HepG2 (cell line): ENCODE results near the gene DNPH1. TPM values are rescaled to one million over a fixed set of nuclear protein-coding genes. Genes with fewer than 3 reads are reported as not detected.

ENCODE experiments used
- ARID2 ChIP-seq: sonication (generic); formaldehyde crosslinking; IDR thresholded peaks from 2 replicates; pipeline ENCODE4 v1.8.1; 2022; ENCODE audit warnings: mild to moderate bottlenecking, missing genetic modification reagents, borderline replicate concordance
- HES4 ChIP-seq: sonication (generic); formaldehyde crosslinking; IDR thresholded peaks from 2 replicates; pipeline ENCODE4 v1.9.0; 2021; ENCODE audit warnings: mild to moderate bottlenecking, missing genetic modification reagents, borderline replicate concordance
- HMGA1 ChIP-seq: sonication (generic); formaldehyde crosslinking; conservative IDR thresholded peaks from 2 replicates; pipeline ENCODE4 v1.4.0; 2020; ENCODE audit warnings: missing genetic modification reagents
- JUNB ChIP-seq: sonication (generic); formaldehyde crosslinking; IDR thresholded peaks from 2 replicates; pipeline ENCODE4 v1.8.0; 2022; ENCODE audit warnings: missing genetic modification reagents, mild to moderate bottlenecking, borderline replicate concordance
- JUND ChIP-seq: sonication (generic); formaldehyde crosslinking; IDR thresholded peaks from 2 replicates; pipeline ENCODE4 v1.8.0; 2022; ENCODE audit warnings: mild to moderate bottlenecking, missing genetic modification reagents
- KLF12 ChIP-seq: sonication (generic); formaldehyde crosslinking; IDR thresholded peaks from 2 replicates; pipeline ENCODE4 v1.4.0; 2020; ENCODE audit warnings: missing genetic modification reagents, borderline replicate concordance
- NFKB2 ChIP-seq: sonication (generic); formaldehyde crosslinking; IDR thresholded peaks from 2 replicates; pipeline ENCODE4 v1.4.0; 2020; ENCODE audit warnings: missing genetic modification reagents, borderline replicate concordance
- NR2C2 ChIP-seq: sonication (generic); formaldehyde crosslinking; IDR thresholded peaks from 2 replicates; pipeline ENCODE4 v1.4.0; 2020; ENCODE audit warnings: missing genetic modification reagents, mild to moderate bottlenecking, moderate library complexity, borderline replicate concordance
- PAWR ChIP-seq: sonication (generic); formaldehyde crosslinking; IDR thresholded peaks from 2 replicates; pipeline ENCODE4 v1.4.0; 2020; ENCODE audit warnings: missing genetic modification reagents, mild to moderate bottlenecking, borderline replicate concordance
- SIN3A ChIP-seq: IDR thresholded peaks from 2 replicates; pipeline ENCODE4 v1.6.1; 2011; ENCODE audit warnings: low read depth, mild to moderate bottlenecking, control low read depth, low read length, borderline replicate concordance
- SNAI1 ChIP-seq: sonication (generic); formaldehyde crosslinking; IDR thresholded peaks from 2 replicates; pipeline ENCODE4 v1.5.0; 2020; ENCODE audit warnings: mild to moderate bottlenecking, missing genetic modification reagents, borderline replicate concordance
- TBX3 ChIP-seq: fragments of 450-650 bp; IDR thresholded peaks from 2 replicates; pipeline ENCODE4 v1.6.1; 2017; ENCODE audit warnings: antibody characterized with exemption, mild to moderate bottlenecking, inconsistent platforms, borderline replicate concordance
- YEATS2 ChIP-seq: sonication (generic); formaldehyde crosslinking; IDR thresholded peaks from 2 replicates; pipeline ENCODE4 v1.4.0; 2020; ENCODE audit warnings: missing genetic modification reagents, borderline replicate concordance
- YEATS4 ChIP-seq: sonication (generic); formaldehyde crosslinking; IDR thresholded peaks from 2 replicates; pipeline ENCODE4 v1.4.0; 2020; ENCODE audit warnings: missing genetic modification reagents, borderline replicate concordance
- ZBTB38 ChIP-seq: sonication (generic); formaldehyde crosslinking; IDR thresholded peaks from 2 replicates; pipeline ENCODE4 v1.5.1; 2020; ENCODE audit warnings: mild to moderate bottlenecking, missing genetic modification reagents
- ZBTB7B ChIP-seq: sonication (generic); formaldehyde crosslinking; IDR thresholded peaks from 2 replicates; pipeline ENCODE4 v1.4.0; 2020; ENCODE audit warnings: missing genetic modification reagents
- ZKSCAN8 ChIP-seq: IDR thresholded peaks from 2 replicates; pipeline ENCODE4 v1.6.1; 2016; ENCODE audit warnings: borderline replicate concordance, missing genetic modification reagents, missing compliant biosample characterization
- ZMYM4 ChIP-seq: sonication (generic); formaldehyde crosslinking; IDR thresholded peaks from 2 replicates; pipeline ENCODE4 v1.8.1; 2023; ENCODE audit warnings: mild to moderate bottlenecking, missing genetic modification reagents
- ZNF224 ChIP-seq: sonication (generic); formaldehyde crosslinking; IDR thresholded peaks from 2 replicates; pipeline ENCODE4 v1.5.0; 2020; ENCODE audit warnings: mild to moderate bottlenecking, missing genetic modification reagents
- ZNF292 ChIP-seq: sonication (generic); formaldehyde crosslinking; IDR thresholded peaks from 2 replicates; pipeline ENCODE4 v1.8.1; 2022; ENCODE audit warnings: mild to moderate bottlenecking, low read depth, missing genetic modification reagents, borderline replicate concordance
- ZNF317 ChIP-seq: sonication (generic); formaldehyde crosslinking; IDR thresholded peaks from 2 replicates; pipeline ENCODE4 v1.5.0; 2020; ENCODE audit warnings: mild to moderate bottlenecking, missing genetic modification reagents
- ZNF563 ChIP-seq: sonication (generic); formaldehyde crosslinking; IDR thresholded peaks from 2 replicates; pipeline ENCODE4 v1.8.0; 2022; ENCODE audit warnings: mild to moderate bottlenecking, moderate library complexity, missing genetic modification reagents
- ZNF569 ChIP-seq: sonication (generic); formaldehyde crosslinking; IDR thresholded peaks from 2 replicates; pipeline ENCODE4 v1.5.0; 2020; ENCODE audit warnings: mild to moderate bottlenecking, missing genetic modification reagents, moderate library complexity, borderline replicate concordance
- ZNF678 ChIP-seq: sonication (generic); formaldehyde crosslinking; IDR thresholded peaks from 2 replicates; pipeline ENCODE4 v1.4.0; 2020; ENCODE audit warnings: mild to moderate bottlenecking, missing genetic modification reagents
- polyA plus RNA-seq, 8 experiments: library from polyadenylated mRNA; depleted of rRNA in 3 of 8; stranded (reverse) in 7 of 8; unstranded in 1 of 8; fragments of >200 nt; fragmentation: Illumina TruSeq in 4 of 8; extraction: Trizol in 4 of 8; gene quantifications; 2 replicates each; pipeline versions ENCODE4 v1.2.1 to v1.2.3, GENCODE V29; 2011 to 2016; ENCODE audit warnings: low read depth in 4 of 8, missing spikeins in 1 of 8, mixed read lengths in 1 of 8; ENCODE audit not compliant: insufficient read depth in 1 of 8
- total RNA-seq, 5 experiments: library from RNA; depleted of rRNA; stranded (reverse); fragments of >200 nt; fragmentation: Illumina TruSeq; extraction: Trizol; gene quantifications; 2 replicates each; pipeline ENCODE4 v1.2.3, GENCODE V29; 2016; ENCODE audit warnings: low read depth in 1 of 5
- TF ChIP-seq, protein P1 (sequence below): sonication (generic); formaldehyde crosslinking; IDR thresholded peaks from 2 replicates; pipeline ENCODE4 v1.5.0; 2020; ENCODE audit warnings: mild to moderate bottlenecking, missing genetic modification reagents
- TF ChIP-seq, protein P2 (sequence below): IDR thresholded peaks from 2 replicates; pipeline ENCODE4 v1.6.1; 2012; ENCODE audit warnings: inconsistent platforms
- TF ChIP-seq, protein P3 (sequence below): sonication (generic); formaldehyde crosslinking; IDR thresholded peaks from 2 replicates; pipeline ENCODE4 v1.4.0; 2020; ENCODE audit warnings: missing genetic modification reagents

DNPH1 gene
- total and polyA plus RNA-seq, 2 of the 13 experiments (the other 11 are each of a cell fraction or from before 2014, with no cell fraction given) = 56.5 to 75.1 TPM

DNA sequence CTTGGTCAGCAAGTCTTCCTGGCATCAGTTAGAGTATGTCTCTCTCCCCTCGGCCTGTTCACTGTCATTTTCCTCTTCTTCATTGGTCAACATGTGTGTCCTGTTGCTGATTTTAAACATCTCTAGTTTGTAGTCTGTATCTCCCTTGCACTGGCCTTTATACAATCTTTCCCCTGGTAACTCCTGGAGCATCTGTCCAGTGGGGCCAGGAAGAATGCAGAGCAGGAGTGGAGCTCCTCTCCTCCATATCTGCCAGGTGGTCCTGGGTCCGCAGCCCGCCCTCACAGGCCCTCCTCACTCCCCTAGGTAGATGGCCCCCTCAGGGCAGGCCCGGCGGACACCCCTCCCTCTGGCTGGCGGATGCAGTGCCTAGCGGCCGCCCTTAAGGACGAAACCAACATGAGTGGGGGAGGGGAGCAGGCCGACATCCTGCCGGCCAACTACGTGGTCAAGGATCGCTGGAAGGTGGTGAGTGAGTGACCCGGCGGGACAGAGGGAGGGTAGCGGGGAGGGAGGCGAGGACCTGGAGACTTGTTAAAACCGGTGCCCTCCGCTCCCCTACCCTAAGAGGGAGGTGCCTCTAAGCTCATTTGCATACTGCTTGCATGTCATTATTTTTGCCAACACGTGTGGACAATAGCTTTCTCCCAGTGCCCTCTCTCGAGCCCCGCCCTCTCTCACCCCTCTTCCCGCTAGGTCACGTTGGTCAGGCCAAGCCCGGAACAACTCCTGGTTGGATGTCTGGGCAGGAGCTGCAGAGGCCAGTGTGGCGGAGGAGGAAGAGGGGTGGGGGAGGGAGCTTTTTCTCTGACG lies 17.2 kb upstream of the DNPH1 start (continued):
- peak; percentile 21; the same call in 1 of the 2 replicates for TF ChIP-seq ZNF292 (CRISPR knock-in tag)
- TF ChIP-seq ZNF678 = no peak
- no peak for TF ChIP-seq ZNF569
- no peak for TF ChIP-seq YEATS2 (CRISPR knock-in tag)
- TF ChIP-seq ZNF224 = 0 out of 2 replicates have a peak, but pooled peaks have one; percentile 8
- TF ChIP-seq NR2C2 (CRISPR knock-in tag) = no peak
- TF ChIP-seq NFKB2 (CRISPR knock-in tag) = peak; percentile 17; the same call in 1 of the 2 replicates
- peak; percentile 50; the same call in 1 of the 2 replicates for TF ChIP-seq HES4
- TF ChIP-seq SIN3A = 0 out of 2 replicates have a peak, but pooled peaks have one; percentile 43
- no peak for TF ChIP-seq JUNB (CRISPR knock-in tag)
- TF ChIP-seq YEATS4 = no peak
- TF ChIP-seq JUND = no peak
- 0 out of 2 replicates have a peak, but pooled peaks have one; percentile 32 for TF ChIP-seq ZBTB7B (CRISPR knock-in tag)
- no peak for TF ChIP-seq SNAI1 (CRISPR knock-in tag)
- TF ChIP-seq, protein P1, sequence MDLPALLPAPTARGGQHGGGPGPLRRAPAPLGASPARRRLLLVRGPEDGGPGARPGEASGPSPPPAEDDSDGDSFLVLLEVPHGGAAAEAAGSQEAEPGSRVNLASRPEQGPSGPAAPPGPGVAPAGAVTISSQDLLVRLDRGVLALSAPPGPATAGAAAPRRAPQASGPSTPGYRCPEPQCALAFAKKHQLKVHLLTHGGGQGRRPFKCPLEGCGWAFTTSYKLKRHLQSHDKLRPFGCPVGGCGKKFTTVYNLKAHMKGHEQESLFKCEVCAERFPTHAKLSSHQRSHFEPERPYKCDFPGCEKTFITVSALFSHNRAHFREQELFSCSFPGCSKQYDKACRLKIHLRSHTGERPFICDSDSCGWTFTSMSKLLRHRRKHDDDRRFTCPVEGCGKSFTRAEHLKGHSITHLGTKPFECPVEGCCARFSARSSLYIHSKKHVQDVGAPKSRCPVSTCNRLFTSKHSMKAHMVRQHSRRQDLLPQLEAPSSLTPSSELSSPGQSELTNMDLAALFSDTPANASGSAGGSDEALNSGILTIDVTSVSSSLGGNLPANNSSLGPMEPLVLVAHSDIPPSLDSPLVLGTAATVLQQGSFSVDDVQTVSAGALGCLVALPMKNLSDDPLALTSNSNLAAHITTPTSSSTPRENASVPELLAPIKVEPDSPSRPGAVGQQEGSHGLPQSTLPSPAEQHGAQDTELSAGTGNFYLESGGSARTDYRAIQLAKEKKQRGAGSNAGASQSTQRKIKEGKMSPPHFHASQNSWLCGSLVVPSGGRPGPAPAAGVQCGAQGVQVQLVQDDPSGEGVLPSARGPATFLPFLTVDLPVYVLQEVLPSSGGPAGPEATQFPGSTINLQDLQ (CRISPR knock-in tag) = no peak
- TF ChIP-seq KLF12 = 0 out of 2 replicates have a peak, but pooled peaks have one; percentile 26
- TF ChIP-seq ZKSCAN8 (CRISPR knock-in tag) = no peak
- TF ChIP-seq, protein P2, sequence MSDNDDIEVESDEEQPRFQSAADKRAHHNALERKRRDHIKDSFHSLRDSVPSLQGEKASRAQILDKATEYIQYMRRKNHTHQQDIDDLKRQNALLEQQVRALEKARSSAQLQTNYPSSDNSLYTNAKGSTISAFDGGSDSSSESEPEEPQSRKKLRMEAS = no peak; the same call in 1 of the 2 replicates
- TF ChIP-seq ZNF317 = 0 out of 2 replicates have a peak, but pooled peaks have one; percentile 37
- peak; percentile 14; the same call in 1 of the 2 replicates for TF ChIP-seq TBX3
- TF ChIP-seq, protein P3, sequence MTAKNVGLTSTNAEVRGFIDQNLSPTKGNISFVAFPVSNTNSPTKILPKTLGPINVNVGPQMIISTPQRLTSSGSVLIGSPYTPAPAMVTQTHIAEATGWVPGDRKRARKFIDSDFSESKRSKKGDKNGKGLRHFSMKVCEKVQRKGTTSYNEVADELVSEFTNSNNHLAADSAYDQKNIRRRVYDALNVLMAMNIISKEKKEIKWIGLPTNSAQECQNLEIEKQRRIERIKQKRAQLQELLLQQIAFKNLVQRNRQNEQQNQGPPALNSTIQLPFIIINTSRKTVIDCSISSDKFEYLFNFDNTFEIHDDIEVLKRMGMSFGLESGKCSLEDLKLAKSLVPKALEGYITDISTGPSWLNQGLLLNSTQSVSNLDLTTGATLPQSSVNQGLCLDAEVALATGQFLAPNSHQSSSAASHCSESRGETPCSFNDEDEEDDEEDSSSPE (CRISPR knock-in tag) = no peak
- no peak for TF ChIP-seq ZNF563
- TF ChIP-seq PAWR (CRISPR knock-in tag) = no peak
- no peak for TF ChIP-seq ZBTB38 (CRISPR knock-in tag)
- no peak for TF ChIP-seq HMGA1 (CRISPR knock-in tag)
- TF ChIP-seq ARID2 (CRISPR knock-in tag) = no peak
- TF ChIP-seq ZMYM4 (CRISPR knock-in tag) = 0 out of 2 replicates have a peak, but pooled peaks have one; percentile 20
